GM21576 (cell line): ENCODE measurements around the gene HPS1.
A peak's percentile ranks its signal among the peaks of the same experiment; 100 is the strongest.

Experiments used
- ATAC-seq: cut with Tn5 transposase; IDR thresholded peaks from one replicate; pipeline ENCODE4 v1.9.1; 2021; ENCODE audit warnings: mild to moderate bottlenecking, moderate library complexity; ENCODE audit not compliant: unreplicated experiment

HPS1 gene

GRCh38 chr10:98415731-98416119 is 31.0 kb downstream of the HPS1 start:
- no peak for ATAC-seq

DNA sequence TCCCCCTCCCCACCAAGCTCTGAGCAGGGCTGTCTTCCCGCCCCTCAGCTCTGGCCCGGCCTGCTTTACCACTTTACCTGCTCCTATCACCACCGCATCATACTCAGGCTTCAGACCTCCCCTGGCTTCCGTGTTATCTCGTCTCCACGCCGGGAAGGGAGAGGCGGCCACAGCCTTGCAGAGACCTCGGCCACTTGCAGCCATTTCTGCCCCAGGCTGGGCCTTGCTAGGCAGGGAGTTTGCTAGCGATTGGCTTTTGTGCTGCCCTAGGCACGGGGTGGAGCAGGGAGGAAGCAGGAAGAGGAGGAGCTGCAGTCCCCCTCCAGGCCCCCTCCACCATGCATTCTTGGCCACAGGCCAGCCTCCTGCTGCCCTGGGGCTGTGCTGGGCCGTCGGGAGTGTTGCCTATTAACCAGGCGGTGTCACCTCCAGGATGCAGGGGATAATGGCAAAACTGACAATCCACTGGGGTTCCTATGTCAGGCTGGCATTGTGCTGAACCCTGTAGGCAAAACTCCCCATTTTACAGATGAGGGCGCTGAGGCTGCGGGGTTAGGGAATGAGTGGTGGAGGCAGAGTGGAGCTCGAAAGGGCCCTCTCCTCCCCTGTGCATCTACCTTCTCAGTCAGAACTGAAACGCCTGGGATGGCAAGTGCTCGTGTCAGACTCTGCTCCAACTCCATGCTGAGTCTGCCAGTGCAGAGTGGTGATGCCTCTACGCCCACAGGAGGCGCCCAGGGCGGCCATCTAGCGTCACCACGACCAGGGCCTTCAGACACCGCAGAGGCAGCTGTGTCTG is 31.6 kb downstream of the HPS1 start, which contains the start of gene PYROXD2:
TSS of gene PYROXD2 (minus strand) at position 251 of the 799 bp plus-strand sequence. CDS start at position 204, 47 bp downstream.
- ATAC-seq = peak; percentile 48

- ATAC-seq = no peak
These were observed 32.2 kb downstream of the HPS1 start for GRCh38 chr10:98414578-98414931.

DNA sequence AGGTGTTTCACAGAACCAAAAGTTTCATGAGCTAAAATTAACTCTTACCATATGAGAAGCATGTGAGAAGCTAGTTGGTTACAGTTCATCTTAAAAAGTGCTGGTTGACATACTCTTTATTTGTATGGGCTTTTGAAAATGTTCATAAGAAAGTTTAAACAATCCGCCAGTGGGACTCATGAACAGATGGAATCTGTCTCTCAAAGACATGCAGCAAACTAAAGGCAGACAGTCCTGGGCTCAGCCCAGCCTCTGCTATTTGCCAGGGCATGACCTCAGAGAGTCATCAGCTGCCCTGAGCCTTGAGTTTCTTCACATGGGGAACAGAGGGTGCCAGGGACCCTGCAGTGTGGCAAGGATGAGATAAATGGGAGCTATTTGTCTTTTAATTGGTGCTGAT is 35.0 kb downstream of the HPS1 start:
- no peak for ATAC-seq

GRCh38 chr10:98411166-98411565 is 35.6 kb downstream of the HPS1 start:
- ATAC-seq = no peak

DNA sequence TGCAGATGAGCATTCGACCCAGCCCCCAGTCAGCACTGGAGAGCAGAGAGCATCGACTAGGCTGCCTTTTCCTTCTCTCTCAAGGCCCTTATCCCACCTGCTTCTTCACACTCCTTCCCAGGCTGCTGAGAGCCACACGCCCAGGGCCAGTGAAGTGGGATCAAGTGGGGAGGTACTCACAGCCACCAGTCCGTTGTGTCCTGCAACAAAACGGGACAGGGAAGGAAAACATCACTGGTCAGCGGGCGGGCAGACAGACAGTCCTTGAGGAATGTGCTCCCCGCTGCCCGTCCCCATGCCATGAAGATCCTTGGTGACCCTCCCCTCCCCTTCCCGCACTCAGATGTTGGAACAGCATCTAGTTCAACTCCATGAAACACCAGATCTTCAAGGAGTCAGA is 36.0 kb downstream of the HPS1 start:
- no peak for ATAC-seq

DNA sequence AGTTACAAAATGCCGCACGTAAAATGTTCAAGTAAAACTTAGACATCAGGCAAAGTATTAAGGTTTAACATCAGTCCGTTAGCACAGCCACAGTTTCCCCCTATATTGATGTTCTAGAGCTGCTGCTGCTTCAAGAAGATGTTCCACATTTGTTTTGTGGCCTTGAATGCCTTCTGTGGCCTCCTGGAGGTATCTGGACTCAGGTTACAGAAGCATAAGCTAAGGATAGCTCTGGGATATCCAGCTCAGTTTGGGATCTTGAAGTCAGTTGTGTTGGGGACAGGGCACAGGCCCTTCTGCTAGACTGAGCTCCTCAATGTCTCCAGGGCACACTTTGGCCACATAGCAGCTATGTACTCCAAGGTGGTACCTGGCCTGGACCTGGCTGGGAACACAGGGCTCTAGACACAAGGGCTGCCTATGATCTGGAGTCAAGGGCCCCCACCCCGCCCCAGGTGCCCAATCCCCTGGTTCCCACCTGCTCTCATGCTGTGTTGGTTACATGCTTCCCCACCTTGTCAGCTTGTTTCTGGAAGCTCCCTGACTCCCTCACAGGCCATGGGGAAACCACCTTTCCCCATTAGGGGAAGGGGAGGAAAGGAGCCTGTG is 36.5 kb downstream of the HPS1 start:
- ATAC-seq = no peak

DNA sequence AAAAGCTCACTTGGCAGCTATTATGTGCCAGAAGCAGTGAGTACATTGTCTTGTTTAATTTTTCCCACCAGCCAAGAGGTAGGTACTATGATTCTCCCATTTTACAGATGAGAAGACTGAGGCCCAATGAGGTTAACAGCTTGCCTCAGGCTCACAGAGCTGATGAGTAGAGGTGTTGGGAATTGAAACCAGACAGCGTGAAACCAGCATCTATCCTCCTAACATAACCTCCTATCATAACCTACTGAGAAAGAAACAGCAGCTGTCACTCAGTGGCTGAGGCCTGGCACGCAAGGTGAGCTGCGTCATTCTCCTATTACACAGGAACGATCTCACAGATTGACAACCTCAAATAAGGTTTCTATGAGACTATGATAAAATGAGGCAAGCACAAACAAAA is 37.9 kb downstream of the HPS1 start:
- no peak for ATAC-seq

DNA sequence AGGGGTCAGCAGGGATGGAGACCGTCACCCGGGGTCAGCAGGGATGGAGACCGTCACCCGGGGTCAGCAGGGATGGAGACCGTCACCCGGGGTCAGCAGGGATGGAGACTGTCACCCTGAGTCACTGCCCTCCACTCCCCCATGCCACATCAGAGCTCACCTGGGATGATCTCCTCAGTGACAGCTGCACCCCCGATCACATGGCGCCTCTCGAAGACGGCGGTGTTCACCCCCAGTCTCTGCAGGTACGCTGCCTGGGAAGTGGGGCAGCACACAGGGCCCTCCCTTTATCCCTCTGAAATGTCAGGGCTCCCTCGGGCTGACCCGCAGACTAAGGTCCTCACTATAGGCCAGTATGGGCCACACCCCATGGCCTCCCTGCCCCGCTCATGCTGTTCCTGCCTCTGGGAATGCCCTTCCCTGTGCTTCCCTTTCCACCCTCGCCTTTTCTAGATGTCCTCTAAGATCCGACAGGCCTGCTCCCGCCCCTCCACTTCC is 38.9 kb downstream of the HPS1 start:
- ATAC-seq = no peak

- ATAC-seq = no peak
These were observed 39.6 kb downstream of the HPS1 start for GRCh38 chr10:98407017-98407743.

GRCh38 chr10:98405422-98405821 is 41.3 kb downstream of the HPS1 start:
- ATAC-seq = no peak

DNA sequence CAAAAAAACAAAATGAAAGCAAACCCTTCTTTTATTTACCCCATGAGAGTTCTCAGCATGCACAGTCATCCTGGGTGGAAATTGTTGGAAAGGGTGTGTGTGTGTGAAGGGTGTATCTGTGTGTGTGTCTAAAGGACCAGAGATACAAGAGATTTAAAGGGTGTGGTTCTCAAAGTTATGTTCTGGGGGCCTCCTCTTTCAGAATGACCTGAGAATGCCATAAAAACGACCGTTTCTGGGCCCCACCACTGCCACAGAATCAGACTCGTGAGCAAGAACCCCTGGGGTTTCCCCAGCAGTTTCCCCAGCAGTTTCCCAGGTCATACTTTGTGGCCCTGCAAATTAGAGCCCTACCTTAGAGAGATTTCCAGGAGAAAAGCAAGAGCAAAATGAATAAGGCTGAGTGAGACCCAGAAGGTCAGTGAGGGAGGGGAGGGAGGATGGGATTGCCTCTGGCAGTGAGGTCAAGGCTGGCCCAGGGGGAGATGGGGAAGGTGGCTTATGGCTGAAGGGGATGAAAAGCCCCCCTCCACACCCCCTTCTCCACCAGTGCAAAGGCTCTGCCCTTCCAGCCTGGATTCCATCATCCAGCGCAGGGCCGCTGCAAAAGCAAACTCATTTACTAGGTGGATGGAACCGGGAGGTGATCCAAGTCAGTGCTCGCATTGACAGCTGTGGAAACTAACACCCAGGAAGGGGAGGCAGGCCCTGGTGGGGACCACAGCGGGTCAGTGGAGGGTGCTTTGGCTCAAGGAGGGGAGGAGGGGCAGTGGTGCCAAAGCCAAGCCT is 42.0 kb downstream of the HPS1 start:
- no peak for ATAC-seq

GRCh38 chr10:98403812-98404504 is 42.8 kb downstream of the HPS1 start:
- no peak for ATAC-seq

DNA sequence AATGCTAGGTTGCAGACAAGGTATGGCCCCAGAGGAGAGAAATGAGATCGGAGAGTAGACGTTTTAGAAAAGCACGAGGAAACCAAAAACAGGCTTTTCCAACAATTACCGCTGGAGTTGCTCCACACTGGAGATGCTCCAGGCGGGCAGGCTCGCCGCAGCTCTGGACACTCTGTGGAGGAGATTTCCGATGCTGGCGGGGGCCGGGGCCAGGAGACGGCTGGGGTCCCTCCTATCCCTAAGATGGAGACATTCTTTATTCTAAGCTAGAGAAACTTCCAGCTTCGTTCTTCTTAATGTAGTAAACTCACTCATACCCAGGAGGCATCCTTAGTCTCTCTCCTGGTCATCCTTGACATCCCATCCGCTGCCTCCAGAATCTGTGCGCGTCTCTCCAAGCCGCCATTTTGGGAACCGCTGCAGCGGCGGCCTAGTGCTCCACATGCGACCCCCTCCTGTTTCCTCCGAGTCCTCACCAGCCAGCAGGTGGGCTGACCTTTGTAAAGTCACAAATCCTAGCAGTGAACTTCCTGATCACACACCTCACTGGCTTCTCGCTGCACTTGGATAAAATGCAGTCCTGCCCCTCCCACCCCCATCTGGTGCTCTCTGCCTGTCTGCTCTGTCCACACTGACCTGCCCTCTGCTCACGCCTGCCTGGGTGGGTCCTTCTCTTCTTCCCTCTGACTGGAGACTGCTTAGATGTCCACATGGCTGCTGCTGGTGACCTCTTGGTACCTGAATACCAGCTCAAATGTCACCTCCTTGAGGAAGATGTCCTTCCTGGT is 43.6 kb downstream of the HPS1 start:
- ATAC-seq = no peak

DNA sequence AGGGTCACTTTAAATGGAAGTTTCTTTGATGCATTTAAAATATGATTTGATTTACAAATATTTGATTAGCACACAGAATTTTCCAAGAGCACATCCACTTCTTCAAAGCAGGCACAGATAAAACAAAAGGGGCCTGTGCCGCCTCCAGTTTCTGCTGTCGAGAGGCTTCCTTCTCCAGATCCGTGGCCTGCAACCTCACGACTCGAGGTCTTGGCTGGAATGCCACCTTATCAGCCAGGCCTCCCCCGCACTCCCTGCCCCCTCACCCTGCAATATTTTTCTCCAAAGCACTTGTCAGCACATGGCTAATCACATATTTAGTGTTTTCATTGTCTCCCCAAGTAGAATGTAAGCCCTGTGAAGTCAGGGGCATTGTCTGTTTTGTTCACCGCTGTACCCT is 44.3 kb downstream of the HPS1 start:
- ATAC-seq = no peak

- no peak for ATAC-seq
These were observed 46.3 kb downstream of the HPS1 start for GRCh38 chr10:98400482-98400881.

DNA sequence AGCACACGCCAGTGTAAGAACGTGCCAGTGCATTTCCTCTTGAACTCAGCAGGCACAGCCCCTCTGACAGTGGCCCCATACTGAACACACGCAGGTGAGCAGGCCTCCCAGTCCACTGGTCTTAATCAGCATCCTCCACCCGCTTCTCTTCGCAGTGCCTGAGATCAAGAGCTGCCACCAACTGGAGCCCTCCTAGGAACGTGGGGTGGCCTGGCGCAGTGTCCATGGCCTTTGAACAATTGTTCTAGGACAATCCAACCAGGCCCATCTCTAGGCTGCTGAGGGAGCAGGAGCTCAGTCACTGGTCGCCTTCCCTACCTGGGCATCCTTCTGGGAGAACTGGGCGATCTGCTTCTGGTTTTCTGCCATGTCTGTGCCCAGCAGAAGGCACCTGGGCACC is 47.0 kb downstream of the HPS1 start:
- ATAC-seq = no peak

DNA sequence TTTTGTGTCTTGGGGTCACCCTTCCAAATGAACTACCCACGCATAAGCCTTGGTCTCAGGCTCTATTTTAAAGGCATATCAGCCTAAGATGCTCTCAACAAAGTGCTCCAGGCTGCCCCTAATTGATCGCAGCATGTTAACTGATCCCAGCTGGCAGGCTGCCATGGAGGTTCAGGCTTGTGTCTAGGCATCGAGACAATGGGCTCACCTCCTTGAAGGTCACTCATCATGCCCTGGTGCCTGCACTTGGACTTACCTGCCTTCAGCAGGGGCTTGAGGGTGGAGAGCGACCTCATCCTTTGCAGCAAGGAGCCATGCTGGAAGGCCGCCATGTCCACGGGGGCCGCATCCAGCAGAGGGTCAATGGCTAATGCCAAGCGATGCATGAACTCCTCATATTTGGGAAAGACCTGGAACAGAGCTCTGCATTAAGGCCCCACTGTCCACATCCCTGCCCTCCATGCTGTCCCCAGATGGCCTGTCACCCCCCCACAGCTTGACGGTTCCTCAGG is 49.6 kb downstream of the HPS1 start:
- ATAC-seq = no peak
